GM23338 (cell line): ENCODE data around the gene MTHFSD. TPM values are rescaled to one million over a fixed set of nuclear protein-coding genes. Genes with fewer than 3 reads are reported as not detected.

ENCODE experiments used
- ATAC-seq: fragments of 200-7000 bp; cut with Tn5 transposase; 3 replicates; pipeline ENCODE4 v1.9.1; 2020
- DNase-seq: peaks from one replicate; pipeline ENCODE4 v3.0.0-alpha.2; 2015; ENCODE audit warnings: low spot score
- H2AFZ ChIP-seq: fragments of 200-600 bp; sonication (generic); 2 replicates; pipeline ENCODE4 v1.8.0; 2016; ENCODE audit warnings: antibody characterized with exemption, mild to moderate bottlenecking, moderate library complexity
- H3F3A ChIP-seq: fragments of 200-600 bp; sonication (generic); replicated peaks from 2 replicates; pipeline ENCODE4 v1.8.0; 2017; ENCODE audit warnings: antibody characterized with exemption, mixed run types, low read depth
- H3K27ac ChIP-seq: fragments of 200-600 bp; sonication (generic); 2 replicates; pipeline ENCODE4 v1.6.1; 2016; ENCODE audit warnings: low read depth
- H3K27me3 ChIP-seq: fragments of 200-600 bp; sonication (generic); 2 replicates; pipeline ENCODE4 v1.8.0; 2016; ENCODE audit warnings: mild to moderate bottlenecking, mixed run types, moderate library complexity; ENCODE audit not compliant: insufficient read depth
- H3K36me3 ChIP-seq: fragments of 200-600 bp; sonication (generic); 2 replicates; pipeline ENCODE4 v1.8.0; 2016; ENCODE audit warnings: mild to moderate bottlenecking; ENCODE audit not compliant: insufficient read depth
- H3K4me1 ChIP-seq: fragments of 200-600 bp; sonication (generic); 2 replicates; pipeline ENCODE4 v1.8.0; 2016; ENCODE audit warnings: mild to moderate bottlenecking, moderate library complexity; ENCODE audit not compliant: insufficient read depth
- H3K4me2 ChIP-seq: fragments of 200-600 bp; sonication (generic); 2 replicates; pipeline ENCODE4 v1.7.1; 2017; ENCODE audit warnings: mixed run types
- H3K4me3 ChIP-seq: fragments of 200-600 bp; sonication (generic); 2 replicates; pipeline ENCODE4 v1.6.1; 2016; ENCODE audit warnings: mixed run types
- H3K79me2 ChIP-seq: fragments of 200-600 bp; sonication (generic); replicated peaks from 2 replicates; pipeline ENCODE4 v1.8.0; 2017; ENCODE audit warnings: mild to moderate bottlenecking; ENCODE audit not compliant: insufficient read depth
- H3K9me2 ChIP-seq: fragments of 200-600 bp; sonication (generic); 2 replicates; pipeline ENCODE4 v1.8.0; 2017; ENCODE audit not compliant: insufficient read depth
- H4K20me1 ChIP-seq: fragments of 200-600 bp; sonication (generic); replicated peaks from 2 replicates; pipeline ENCODE4 v1.8.0; 2017; ENCODE audit warnings: mild to moderate bottlenecking; ENCODE audit not compliant: insufficient read depth
- H3K27ac Mint-ChIP-seq: 2 replicates; pipeline ENCODE4 v1.8.0; 2020; ENCODE audit warnings: inconsistent platforms, mild to moderate bottlenecking, moderate library complexity, mixed read lengths
- H3K27me3 Mint-ChIP-seq: 3 replicates; pipeline ENCODE4 v1.8.0; 2022; ENCODE audit warnings: low read depth, mild to moderate bottlenecking, moderate library complexity, mixed read lengths, inconsistent platforms; ENCODE audit not compliant: insufficient read depth, poor library complexity
- H3K36me3 Mint-ChIP-seq: 3 replicates; pipeline ENCODE4 v1.8.0; 2021; ENCODE audit warnings: low read depth, mild to moderate bottlenecking, inconsistent platforms, moderate library complexity, mixed read lengths
- H3K4me1 Mint-ChIP-seq: 3 replicates; pipeline ENCODE4 v1.8.0; 2020; ENCODE audit warnings: mild to moderate bottlenecking, inconsistent platforms, mixed read lengths
- H3K4me3 Mint-ChIP-seq: 3 replicates; pipeline ENCODE4 v1.8.0; 2021; ENCODE audit warnings: moderate library complexity, mild to moderate bottlenecking, inconsistent platforms, mixed read lengths
- H3K9me3 Mint-ChIP-seq: 3 replicates; pipeline ENCODE4 v1.8.0; 2020; ENCODE audit warnings: moderate library complexity, mild to moderate bottlenecking, inconsistent platforms, mixed read lengths
- CREB1 ChIP-seq: fragments of 250-450 bp; sonication (Bioruptor Pico); IDR thresholded peaks from 2 replicates; pipeline ENCODE4 v1.5.0; 2020; ENCODE audit warnings: low read depth, mild to moderate bottlenecking, moderate library complexity
- ETS1 ChIP-seq: IDR thresholded peaks from 2 replicates; pipeline ENCODE4 v1.6.1; 2016; ENCODE audit warnings: antibody characterized with exemption
- EZH2 ChIP-seq: fragments of 200-600 bp; sonication (generic); IDR thresholded peaks from one replicate; pipeline ENCODE4 v1.8.0; 2017; ENCODE audit warnings: antibody characterized with exemption, mild to moderate bottlenecking, low read depth; ENCODE audit not compliant: unreplicated experiment
- EZH2phosphoT487 ChIP-seq: fragments of 200-600 bp; sonication (generic); IDR thresholded peaks from one replicate; pipeline ENCODE4 v1.8.1; 2018; ENCODE audit warnings: antibody characterized with exemption; ENCODE audit not compliant: unreplicated experiment
- JUNB ChIP-seq: IDR thresholded peaks from one replicate; pipeline ENCODE4 v1.6.1; 2016; ENCODE audit warnings: antibody characterized with exemption; ENCODE audit not compliant: unreplicated experiment
- NANOG ChIP-seq: IDR thresholded peaks from 2 replicates; pipeline ENCODE4 v1.6.1; 2016; ENCODE audit warnings: antibody characterized with exemption, borderline replicate concordance
- POLR2AphosphoS5 ChIP-seq: IDR thresholded peaks from 2 replicates; pipeline ENCODE4 v1.6.1; 2016; ENCODE audit warnings: antibody characterized with exemption, low read depth
- STAT1 ChIP-seq: IDR thresholded peaks from one replicate; pipeline ENCODE4 v1.6.1; 2016; ENCODE audit warnings: antibody characterized with exemption; ENCODE audit not compliant: unreplicated experiment
- ZNF114 ChIP-seq: fragments of 250-450 bp; sonication (Bioruptor Pico); IDR thresholded peaks from 2 replicates; pipeline ENCODE4 v1.5.0; 2020; ENCODE audit warnings: mild to moderate bottlenecking, moderate library complexity
- ZNF331 ChIP-seq: fragments of 250-450 bp; sonication (Bioruptor Pico); IDR thresholded peaks from 2 replicates; pipeline ENCODE4 v1.5.0; 2020; ENCODE audit warnings: low read depth, mild to moderate bottlenecking, moderate library complexity
- polyA plus RNA-seq: library from polyadenylated mRNA; unstranded; fragments of >200 nt; fragmentation: Nextera tagmentation; extraction: Ambion mirVana; gene quantifications from 2 replicates; pipeline ENCODE4 v1.2.1, GENCODE V29; 2016
- total RNA-seq: library from RNA; depleted of rRNA; stranded (reverse); fragments of >200 nt; shearing (Covaris generic); gene quantifications from 2 replicates; pipeline ENCODE4 v1.2.3, GENCODE V29; 2014
- TF ChIP-seq, protein P1 (sequence below), 2 experiments: fragments of 200-600 bp in 1 of 2; sonication (generic) in 1 of 2; conservative IDR thresholded peaks; 2 replicates each; pipeline versions ENCODE4 v1.5.1 to v1.6.1; 2016 to 2017; ENCODE audit warnings: antibody characterized with exemption in 2 of 2, low read depth in 2 of 2, mild to moderate bottlenecking in 2 of 2, moderate library complexity in 1 of 2
- TF ChIP-seq, protein P2 (sequence below): fragments of 250-450 bp; sonication (Bioruptor Pico); IDR thresholded peaks from 2 replicates; pipeline ENCODE4 v1.5.0; 2020; ENCODE audit warnings: mild to moderate bottlenecking, moderate library complexity
- TF ChIP-seq, protein P3 (sequence below): IDR thresholded peaks from one replicate; pipeline ENCODE4 v1.6.1; 2018; ENCODE audit warnings: antibody characterized with exemption; ENCODE audit not compliant: unreplicated experiment

The MTHFSD gene
- total and polyA plus RNA-seq, 2 experiments from 2014 or later: 7.2 to 8.1 TPM

GRCh38 chr16:86538196-86538780 is 16.7 kb downstream of the MTHFSD start:
- DNase-seq: no peak
- Histone ChIP-seq H3K9me2 (no peaks in the 10 kb centered on the region), H4K20me1 (no peaks in the 10 kb centered on the region), H2AFZ (no peak overlapping the region), H3K4me3 (no peak overlapping the region), H3K4me2 (no peak overlapping the region), H3K36me3 (no peaks in the 10 kb centered on the region; the same call in 1 of the 2 replicates), H3F3A (no peaks in the 10 kb centered on the region), H3K79me2 (no peaks in the 10 kb centered on the region), H3K4me1 (no peaks in the 10 kb centered on the region), H3K27me3 (no peaks in the 10 kb centered on the region), H3K27ac (no peak overlapping the region)
- Mint-ChIP-seq H3K4me3 (no peak overlapping the region), H3K27ac (no peak overlapping the region), H3K27me3 (peaks cover 3% of the 10 kb centered on the region), H3K4me1 (no peaks in the 10 kb centered on the region), H3K9me3 (no peaks in the 10 kb centered on the region), H3K36me3 (peaks cover 10% of the 10 kb centered on the region; the same call in 2 of the 3 replicates)
- ATAC-seq: no peak
- TF ChIP-seq, protein P1, sequence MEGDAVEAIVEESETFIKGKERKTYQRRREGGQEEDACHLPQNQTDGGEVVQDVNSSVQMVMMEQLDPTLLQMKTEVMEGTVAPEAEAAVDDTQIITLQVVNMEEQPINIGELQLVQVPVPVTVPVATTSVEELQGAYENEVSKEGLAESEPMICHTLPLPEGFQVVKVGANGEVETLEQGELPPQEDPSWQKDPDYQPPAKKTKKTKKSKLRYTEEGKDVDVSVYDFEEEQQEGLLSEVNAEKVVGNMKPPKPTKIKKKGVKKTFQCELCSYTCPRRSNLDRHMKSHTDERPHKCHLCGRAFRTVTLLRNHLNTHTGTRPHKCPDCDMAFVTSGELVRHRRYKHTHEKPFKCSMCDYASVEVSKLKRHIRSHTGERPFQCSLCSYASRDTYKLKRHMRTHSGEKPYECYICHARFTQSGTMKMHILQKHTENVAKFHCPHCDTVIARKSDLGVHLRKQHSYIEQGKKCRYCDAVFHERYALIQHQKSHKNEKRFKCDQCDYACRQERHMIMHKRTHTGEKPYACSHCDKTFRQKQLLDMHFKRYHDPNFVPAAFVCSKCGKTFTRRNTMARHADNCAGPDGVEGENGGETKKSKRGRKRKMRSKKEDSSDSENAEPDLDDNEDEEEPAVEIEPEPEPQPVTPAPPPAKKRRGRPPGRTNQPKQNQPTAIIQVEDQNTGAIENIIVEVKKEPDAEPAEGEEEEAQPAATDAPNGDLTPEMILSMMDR (conservative IDR thresholded peaks at IDR 0.05; ENCODE audit: low read depth in 2 of 2): no peak
- no peak for TF ChIP-seq ETS1
- no peak for TF ChIP-seq POLR2AphosphoS5
- TF ChIP-seq CREB1 (CRISPR knock-in tag): no peak
- TF ChIP-seq, protein P2, sequence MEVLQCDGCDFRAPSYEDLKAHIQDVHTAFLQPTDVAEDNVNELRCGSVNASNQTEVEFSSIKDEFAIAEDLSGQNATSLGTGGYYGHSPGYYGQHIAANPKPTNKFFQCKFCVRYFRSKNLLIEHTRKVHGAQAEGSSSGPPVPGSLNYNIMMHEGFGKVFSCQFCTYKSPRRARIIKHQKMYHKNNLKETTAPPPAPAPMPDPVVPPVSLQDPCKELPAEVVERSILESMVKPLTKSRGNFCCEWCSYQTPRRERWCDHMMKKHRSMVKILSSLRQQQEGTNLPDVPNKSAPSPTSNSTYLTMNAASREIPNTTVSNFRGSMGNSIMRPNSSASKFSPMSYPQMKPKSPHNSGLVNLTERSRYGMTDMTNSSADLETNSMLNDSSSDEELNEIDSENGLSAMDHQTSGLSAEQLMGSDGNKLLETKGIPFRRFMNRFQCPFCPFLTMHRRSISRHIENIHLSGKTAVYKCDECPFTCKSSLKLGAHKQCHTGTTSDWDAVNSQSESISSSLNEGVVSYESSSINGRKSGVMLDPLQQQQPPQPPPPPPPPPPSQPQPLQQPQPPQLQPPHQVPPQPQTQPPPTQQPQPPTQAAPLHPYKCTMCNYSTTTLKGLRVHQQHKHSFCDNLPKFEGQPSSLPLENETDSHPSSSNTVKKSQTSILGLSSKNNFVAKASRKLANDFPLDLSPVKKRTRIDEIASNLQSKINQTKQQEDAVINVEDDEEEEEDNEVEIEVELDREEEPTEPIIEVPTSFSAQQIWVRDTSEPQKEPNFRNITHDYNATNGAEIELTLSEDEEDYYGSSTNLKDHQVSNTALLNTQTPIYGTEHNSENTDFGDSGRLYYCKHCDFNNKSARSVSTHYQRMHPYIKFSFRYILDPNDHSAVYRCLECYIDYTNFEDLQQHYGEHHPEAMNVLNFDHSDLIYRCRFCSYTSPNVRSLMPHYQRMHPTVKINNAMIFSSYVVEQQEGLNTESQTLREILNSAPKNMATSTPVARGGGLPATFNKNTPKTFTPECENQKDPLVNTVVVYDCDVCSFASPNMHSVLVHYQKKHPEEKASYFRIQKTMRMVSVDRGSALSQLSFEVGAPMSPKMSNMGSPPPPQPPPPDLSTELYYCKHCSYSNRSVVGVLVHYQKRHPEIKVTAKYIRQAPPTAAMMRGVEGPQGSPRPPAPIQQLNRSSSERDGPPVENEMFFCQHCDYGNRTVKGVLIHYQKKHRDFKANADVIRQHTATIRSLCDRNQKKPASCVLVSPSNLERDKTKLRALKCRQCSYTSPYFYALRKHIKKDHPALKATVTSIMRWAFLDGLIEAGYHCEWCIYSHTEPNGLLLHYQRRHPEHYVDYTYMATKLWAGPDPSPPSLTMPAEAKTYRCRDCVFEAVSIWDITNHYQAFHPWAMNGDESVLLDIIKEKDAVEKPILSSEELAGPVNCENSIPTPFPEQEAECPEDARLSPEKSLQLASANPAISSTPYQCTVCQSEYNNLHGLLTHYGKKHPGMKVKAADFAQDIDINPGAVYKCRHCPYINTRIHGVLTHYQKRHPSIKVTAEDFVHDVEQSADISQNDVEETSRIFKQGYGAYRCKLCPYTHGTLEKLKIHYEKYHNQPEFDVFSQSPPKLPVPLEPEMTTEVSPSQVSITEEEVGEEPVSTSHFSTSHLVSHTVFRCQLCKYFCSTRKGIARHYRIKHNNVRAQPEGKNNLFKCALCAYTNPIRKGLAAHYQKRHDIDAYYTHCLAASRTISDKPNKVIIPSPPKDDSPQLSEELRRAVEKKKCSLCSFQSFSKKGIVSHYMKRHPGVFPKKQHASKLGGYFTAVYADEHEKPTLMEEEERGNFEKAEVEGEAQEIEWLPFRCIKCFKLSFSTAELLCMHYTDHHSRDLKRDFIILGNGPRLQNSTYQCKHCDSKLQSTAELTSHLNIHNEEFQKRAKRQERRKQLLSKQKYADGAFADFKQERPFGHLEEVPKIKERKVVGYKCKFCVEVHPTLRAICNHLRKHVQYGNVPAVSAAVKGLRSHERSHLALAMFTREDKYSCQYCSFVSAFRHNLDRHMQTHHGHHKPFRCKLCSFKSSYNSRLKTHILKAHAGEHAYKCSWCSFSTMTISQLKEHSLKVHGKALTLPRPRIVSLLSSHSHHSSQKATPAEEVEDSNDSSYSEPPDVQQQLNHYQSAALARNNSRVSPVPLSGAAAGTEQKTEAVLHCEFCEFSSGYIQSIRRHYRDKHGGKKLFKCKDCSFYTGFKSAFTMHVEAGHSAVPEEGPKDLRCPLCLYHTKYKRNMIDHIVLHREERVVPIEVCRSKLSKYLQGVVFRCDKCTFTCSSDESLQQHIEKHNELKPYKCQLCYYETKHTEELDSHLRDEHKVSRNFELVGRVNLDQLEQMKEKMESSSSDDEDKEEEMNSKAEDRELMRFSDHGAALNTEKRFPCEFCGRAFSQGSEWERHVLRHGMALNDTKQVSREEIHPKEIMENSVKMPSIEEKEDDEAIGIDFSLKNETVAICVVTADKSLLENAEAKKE (CRISPR knock-in tag): no peak
- no peak for TF ChIP-seq NANOG
- no peak for TF ChIP-seq STAT1
- TF ChIP-seq EZH2phosphoT487: no peak
- TF ChIP-seq ZNF114: no peak
- no peak for TF ChIP-seq EZH2
- no peak for TF ChIP-seq ZNF331 (CRISPR knock-in tag)
- TF ChIP-seq JUNB: no peak
- TF ChIP-seq, protein P3, sequence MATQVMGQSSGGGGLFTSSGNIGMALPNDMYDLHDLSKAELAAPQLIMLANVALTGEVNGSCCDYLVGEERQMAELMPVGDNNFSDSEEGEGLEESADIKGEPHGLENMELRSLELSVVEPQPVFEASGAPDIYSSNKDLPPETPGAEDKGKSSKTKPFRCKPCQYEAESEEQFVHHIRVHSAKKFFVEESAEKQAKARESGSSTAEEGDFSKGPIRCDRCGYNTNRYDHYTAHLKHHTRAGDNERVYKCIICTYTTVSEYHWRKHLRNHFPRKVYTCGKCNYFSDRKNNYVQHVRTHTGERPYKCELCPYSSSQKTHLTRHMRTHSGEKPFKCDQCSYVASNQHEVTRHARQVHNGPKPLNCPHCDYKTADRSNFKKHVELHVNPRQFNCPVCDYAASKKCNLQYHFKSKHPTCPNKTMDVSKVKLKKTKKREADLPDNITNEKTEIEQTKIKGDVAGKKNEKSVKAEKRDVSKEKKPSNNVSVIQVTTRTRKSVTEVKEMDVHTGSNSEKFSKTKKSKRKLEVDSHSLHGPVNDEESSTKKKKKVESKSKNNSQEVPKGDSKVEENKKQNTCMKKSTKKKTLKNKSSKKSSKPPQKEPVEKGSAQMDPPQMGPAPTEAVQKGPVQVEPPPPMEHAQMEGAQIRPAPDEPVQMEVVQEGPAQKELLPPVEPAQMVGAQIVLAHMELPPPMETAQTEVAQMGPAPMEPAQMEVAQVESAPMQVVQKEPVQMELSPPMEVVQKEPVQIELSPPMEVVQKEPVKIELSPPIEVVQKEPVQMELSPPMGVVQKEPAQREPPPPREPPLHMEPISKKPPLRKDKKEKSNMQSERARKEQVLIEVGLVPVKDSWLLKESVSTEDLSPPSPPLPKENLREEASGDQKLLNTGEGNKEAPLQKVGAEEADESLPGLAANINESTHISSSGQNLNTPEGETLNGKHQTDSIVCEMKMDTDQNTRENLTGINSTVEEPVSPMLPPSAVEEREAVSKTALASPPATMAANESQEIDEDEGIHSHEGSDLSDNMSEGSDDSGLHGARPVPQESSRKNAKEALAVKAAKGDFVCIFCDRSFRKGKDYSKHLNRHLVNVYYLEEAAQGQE: no peak
